H1 (cell line): ENCODE results near the gene MAN2A1. TPM values are rescaled to one million over a fixed set of nuclear protein-coding genes. Genes with fewer than 3 reads are reported as not detected.

ENCODE experiments used
- CTCF ChIA-PET: fragments of 300-600 bp; sonication (Branson Sonifier 250); formaldehyde crosslinking; loops from one replicate; lab custom pipeline; 2021; ENCODE audit not compliant: partially characterized antibody; lab: Charles Lee
- POLR2A ChIA-PET: fragments of 300-600 bp; sonication (Branson Sonifier 250); formaldehyde crosslinking; loops from one replicate; lab custom pipeline; 2021; ENCODE audit warnings: inconsistent platforms; ENCODE audit not compliant: partially characterized antibody; lab: Charles Lee
- DNase-seq, 2 experiments: peaks; one replicate each; pipeline versions ENCODE4 v3.0.0 to v3.0.0-alpha.2; 2010 to 2022; ENCODE audit warnings: low spot score in 2 of 2, low read depth in 1 of 2, mixed read lengths in 1 of 2
- FAIRE-seq: peaks from 2 replicates; lab custom pipeline; 2011; peaks lifted over from hg19 to GRCh38; lab: Jason Lieb, UNC
- H2AFZ ChIP-seq: 2 replicates; pipeline ENCODE4 v1.8.1; 2012; ENCODE audit warnings: low read length, inconsistent platforms
- H2AK5ac ChIP-seq: 2 replicates; pipeline ENCODE4 v1.6.1; 2013; ENCODE audit warnings: low read depth, low read length
- H2BK120ac ChIP-seq: replicated peaks from 2 replicates; pipeline ENCODE3; 2013; ENCODE audit warnings: low read depth, low read length, inconsistent platforms
- H2BK12ac ChIP-seq: 2 replicates; pipeline ENCODE4 v1.6.1; 2013; ENCODE audit warnings: low read depth, low read length
- H2BK15ac ChIP-seq: 2 replicates; pipeline ENCODE4 v1.6.1; 2013; ENCODE audit warnings: low read length
- H2BK20ac ChIP-seq: 2 replicates; pipeline ENCODE4 v1.6.1; 2013; ENCODE audit warnings: low read length
- H2BK5ac ChIP-seq: 2 replicates; pipeline ENCODE4 v1.6.1; 2013; ENCODE audit warnings: low read depth, low read length
- H3K14ac ChIP-seq: 2 replicates; pipeline ENCODE4 v1.6.1; 2013; ENCODE audit warnings: inconsistent platforms; ENCODE audit not compliant: insufficient read length
- H3K18ac ChIP-seq: 2 replicates; pipeline ENCODE4 v1.6.1; 2013; ENCODE audit warnings: low read length; ENCODE audit errors: extremely low read depth
- H3K23ac ChIP-seq: 2 replicates; pipeline ENCODE4 v1.6.1; 2013; ENCODE audit warnings: inconsistent platforms; ENCODE audit not compliant: insufficient read length
- H3K23me2 ChIP-seq: 2 replicates; pipeline ENCODE4 v1.6.1; 2013; ENCODE audit warnings: low read depth, low read length
- H3K27ac ChIP-seq: 2 replicates; pipeline ENCODE4 v1.6.1; 2011; ENCODE audit warnings: low read depth, low read length, inconsistent platforms
- H3K27me3 ChIP-seq, 4 experiments: replicated peaks in 1 of 4; 1 replicate in 1 of 4; 2 replicates in 3 of 4; pipeline versions ENCODE4 v1.6.1 to v1.8.1; 2011 to 2013; ENCODE audit warnings: low read length in 3 of 4, mild to moderate bottlenecking in 3 of 4, inconsistent platforms in 2 of 4, mixed read lengths in 2 of 4, moderate library complexity in 1 of 4; ENCODE audit not compliant: control insufficient read depth in 3 of 4, insufficient read depth in 3 of 4; ENCODE audit errors: extremely low read depth in 1 of 4
- H3K36me3 ChIP-seq, 4 experiments: 2 replicates each; pipeline versions ENCODE4 v1.6.1 to v1.8.1; 2011 to 2013; ENCODE audit warnings: mild to moderate bottlenecking in 4 of 4, low read length in 3 of 4, moderate library complexity in 2 of 4, control low read depth in 1 of 4, inconsistent platforms in 1 of 4; ENCODE audit not compliant: insufficient read depth in 4 of 4, control insufficient read depth in 2 of 4
- H3K4ac ChIP-seq: replicated peaks from 2 replicates; pipeline ENCODE3; 2013; ENCODE audit warnings: low read length, low read depth, mixed read lengths, inconsistent platforms; ENCODE audit not compliant: insufficient read length
- H3K4me1 ChIP-seq, 4 experiments: replicated peaks in 1 of 4; 1 replicate in 1 of 4; 2 replicates in 3 of 4; pipeline versions ENCODE4 v1.6.1 to v1.8.1; 2011 to 2013; ENCODE audit warnings: low read length in 3 of 4, inconsistent platforms in 2 of 4, mixed read lengths in 1 of 4; ENCODE audit not compliant: insufficient read depth in 4 of 4, control insufficient read depth in 3 of 4
- H3K4me2 ChIP-seq, 2 experiments: 2 replicates each; pipeline versions ENCODE4 v1.6.1 to v1.8.1; 2011 to 2013; ENCODE audit warnings: low read depth in 2 of 2, low read length in 2 of 2, control low read depth in 1 of 2, inconsistent platforms in 1 of 2, mild to moderate bottlenecking in 1 of 2; ENCODE audit not compliant: insufficient read depth in 1 of 2
- H3K4me3 ChIP-seq, 4 experiments: fragments of 200-600, 300-600 bp in 1 of 4; sonication (generic), shearing (Covaris generic), sonication (Bioruptor Twin) in 1 of 4; 2 replicates each; pipeline versions ENCODE4 v1.5.1 to v1.8.1; 2011 to 2016; ENCODE audit warnings: low read length in 4 of 4, low read depth in 3 of 4, control low read depth in 2 of 4, inconsistent platforms in 2 of 4, mild to moderate bottlenecking in 2 of 4, mixed read lengths in 1 of 4, moderate library complexity in 1 of 4; ENCODE audit not compliant: insufficient read depth in 2 of 4; ENCODE audit errors: extremely low read depth in 1 of 4
- H3K56ac ChIP-seq: replicated peaks from 2 replicates; pipeline ENCODE3; 2013; ENCODE audit warnings: low read depth, mild to moderate bottlenecking, mixed read lengths, low read length, inconsistent platforms; ENCODE audit not compliant: insufficient read length
- H3K79me1 ChIP-seq: 2 replicates; pipeline ENCODE4 v1.6.1; 2013; ENCODE audit warnings: low read depth, low read length, control low read depth
- H3K79me2 ChIP-seq, 2 experiments: 2 replicates each; pipeline versions ENCODE4 v1.6.1 to v1.8.1; 2012 to 2013; ENCODE audit warnings: low read length in 2 of 2, mild to moderate bottlenecking in 2 of 2, inconsistent platforms in 1 of 2; ENCODE audit not compliant: insufficient read depth in 2 of 2, control insufficient read depth in 1 of 2
- H3K9ac ChIP-seq, 4 experiments: replicated peaks in 1 of 4; 1 replicate in 1 of 4; 2 replicates in 3 of 4; pipeline versions ENCODE4 v1.6.1 to v1.8.1; 2011 to 2013; ENCODE audit warnings: low read depth in 3 of 4, low read length in 3 of 4, control low read depth in 2 of 4, mild to moderate bottlenecking in 2 of 4, moderate library complexity in 2 of 4, inconsistent platforms in 1 of 4; ENCODE audit errors: extremely low read depth in 1 of 4
- H3K9me3 ChIP-seq, 2 experiments: 2 replicates each; pipeline versions ENCODE4 v1.6.1 to v1.8.1; 2012 to 2013; ENCODE audit warnings: mild to moderate bottlenecking in 2 of 2, moderate library complexity in 2 of 2, control low read depth in 1 of 2, inconsistent platforms in 1 of 2, low read depth in 1 of 2, low read length in 1 of 2, mixed read lengths in 1 of 2; ENCODE audit not compliant: insufficient read depth in 2 of 2
- H4K20me1 ChIP-seq, 2 experiments: replicated peaks in 1 of 2; 2 replicates each; pipeline versions ENCODE3 to v1.8.1; 2011 to 2013; ENCODE audit warnings: inconsistent platforms in 2 of 2, low read length in 2 of 2, mild to moderate bottlenecking in 1 of 2; ENCODE audit not compliant: insufficient read depth in 2 of 2, control insufficient read depth in 1 of 2
- H4K5ac ChIP-seq: 2 replicates; pipeline ENCODE4 v1.6.1; 2013; ENCODE audit warnings: low read length, low read depth, mixed read lengths, inconsistent platforms; ENCODE audit not compliant: insufficient read length
- H4K8ac ChIP-seq: 2 replicates; pipeline ENCODE4 v1.8.0; 2013; ENCODE audit warnings: mild to moderate bottlenecking, moderate library complexity, low read length, inconsistent platforms; ENCODE audit not compliant: insufficient read depth; ENCODE audit errors: extremely low read depth
- H4K91ac ChIP-seq: replicated peaks from 2 replicates; pipeline ENCODE3; 2013; ENCODE audit warnings: low read length, mixed read lengths, inconsistent platforms; ENCODE audit not compliant: insufficient read length
- BCL11A ChIP-seq, 2 experiments: IDR thresholded peaks; one replicate each; pipeline ENCODE4 v1.6.1; 2011; ENCODE audit warnings: low read depth in 2 of 2, low read length in 2 of 2, mild to moderate bottlenecking in 2 of 2
- CHD2 ChIP-seq: IDR thresholded peaks from 2 replicates; pipeline ENCODE4 v1.6.1; 2012; ENCODE audit warnings: low read length, improper control_type of control experiment
- EP300 ChIP-seq, 2 experiments: IDR thresholded peaks; 1 replicate in 1 of 2; 2 replicates in 1 of 2; pipeline ENCODE4 v1.6.1; 2011 to 2012; ENCODE audit warnings: low read depth in 2 of 2, low read length in 2 of 2, mild to moderate bottlenecking in 2 of 2, borderline replicate concordance in 1 of 2, inconsistent platforms in 1 of 2, moderate library complexity in 1 of 2
- JUN ChIP-seq: IDR thresholded peaks from 2 replicates; pipeline ENCODE4 v1.6.1; 2011; ENCODE audit warnings: low read depth, mild to moderate bottlenecking, improper control_type of control experiment, low read length
- NRF1 ChIP-seq: IDR thresholded peaks from 2 replicates; pipeline ENCODE4 v1.6.1; 2011; ENCODE audit warnings: mild to moderate bottlenecking, low read depth, low read length, improper control_type of control experiment
- TAF1 ChIP-seq: IDR thresholded peaks from 2 replicates; pipeline ENCODE4 v1.6.1; 2011; ENCODE audit warnings: mild to moderate bottlenecking, low read depth, low read length
- TCF12 ChIP-seq: IDR thresholded peaks from 2 replicates; pipeline ENCODE4 v1.6.1; 2011; ENCODE audit warnings: low read depth, mild to moderate bottlenecking, low read length
- TEAD4 ChIP-seq: IDR thresholded peaks from 2 replicates; pipeline ENCODE4 v1.6.1; 2012; ENCODE audit warnings: low read depth, low read length, inconsistent platforms, mixed read lengths
- ZNF274 ChIP-seq: IDR thresholded peaks from 2 replicates; pipeline ENCODE4 v1.7.0; 2012; ENCODE audit warnings: low read length, borderline replicate concordance; ENCODE audit errors: extremely low read depth
- WGBS, 2 experiments: shearing (Covaris generic) in 1 of 2; methylation state at CpG; one replicate each; pipeline versions ENCODE4 v1.1.6 to v1.1.7; 2013 to 2015; ENCODE audit warnings: low lambda C conversion rate in 2 of 2, mixed read lengths in 2 of 2, inconsistent platforms in 1 of 2, low coverage in 1 of 2, missing lambda C conversion rate in 1 of 2; ENCODE audit not compliant: insufficient replicate concordance in 2 of 2, insufficient coverage in 1 of 2, insufficient read length in 1 of 2; ENCODE audit errors: extremely low coverage in 1 of 2, missing lambda C conversion rate in 1 of 2; 5-methylcytosine and 5-hydroxymethylcytosine counted together
- polyA plus RNA-seq, 7 experiments: library from polyadenylated mRNA; depleted of rRNA in 3 of 7; stranded (reverse) in 5 of 7; unstranded in 2 of 7; fragments of >200 nt in 5 of 7; fragments of 200-250 nt in 2 of 7; gene quantifications; 1 replicate in 5 of 7; 2 replicates in 1 of 7; 4 replicates in 1 of 7; pipeline versions ENCODE4 v1.2.1 to v1.2.3, GENCODE V29; 2011 to 2013; ENCODE audit warnings: missing spikeins in 2 of 7, mixed read lengths in 2 of 7
- total RNA-seq: library from RNA; stranded (reverse); fragmentation: NEBNext Ultra II Directional; extraction: Animal tissue kit (Norgen Biotek cat#: 25700); gene quantifications from 2 replicates; pipeline ENCODE4 v1.2.1, GENCODE V29; 2021
- TF ChIP-seq, protein P1 (sequence below), 3 experiments: IDR thresholded peaks; 1 replicate in 2 of 3; 2 replicates in 1 of 3; pipeline versions ENCODE4 v1.5.1 to v1.6.1; 2011; ENCODE audit warnings: low read length in 3 of 3, mild to moderate bottlenecking in 3 of 3, inconsistent platforms in 2 of 3, low read depth in 1 of 3, moderate library complexity in 1 of 3; ENCODE audit not compliant: insufficient read depth in 1 of 3; ENCODE audit errors: control extremely low read depth in 1 of 3
- TF ChIP-seq, protein P2 (sequence below): IDR thresholded peaks from 2 replicates; pipeline ENCODE4 v1.6.1; 2012; ENCODE audit warnings: inconsistent platforms

The MAN2A1 gene
- total and polyA plus RNA-seq, 2 of the 8 experiments (the other 6 are each of a cell fraction or from before 2014, with no cell fraction given) = 29.1 to 102 TPM

- no peak overlapping the region for H2BK120ac ChIP-seq
- CTCF ChIA-PET = interaction anchor here (0.9 to 1.3 kb wide), 2 partner anchors 10 to 12 kb away, joined by 3 to 5 read pairs; no protein-coding TSS in a partner anchor
- H3K18ac ChIP-seq = no peak overlapping the region
- H4K5ac ChIP-seq = no peak overlapping the region
- POLR2A ChIA-PET = interaction anchor here (0.7 to 1.5 kb wide), 3 partner anchors 8 to 271 kb away, joined by 3 to 5 read pairs (median 5); no protein-coding TSS in a partner anchor
- H3K9ac ChIP-seq = no peak overlapping the region
- H3K36me3 ChIP-seq = no peaks in the 10 kb centered on the region; a peak in 1 of 8 replicates
- DNase-seq (no peak), FAIRE-seq (no peak)
- H3K4ac ChIP-seq = no peak overlapping the region
- peaks cover 4% of the 10 kb centered on the region; the same call in 1 of the 2 replicates for H3K79me1 ChIP-seq
- no peak overlapping the region for H3K23ac ChIP-seq
- H2BK12ac ChIP-seq = no peak overlapping the region
- H2AK5ac ChIP-seq = no peak overlapping the region
- 86% methylated on average over 2 of the region's 2 CpGs; no CpG with 5 or more reads in 1 of the 2 experiments for WGBS, 2 experiments
- no peak overlapping the region for H3K4me3 ChIP-seq
- H3K79me2 ChIP-seq = peaks cover 22 to 100% of the 10 kb centered on the region in 2 experiments; a peak in 3 of 4 replicates
- no peak overlapping the region for H2BK5ac ChIP-seq
- H3K4me2 ChIP-seq = no peak overlapping the region
- no peak overlapping the region for H2BK20ac ChIP-seq
- peaks cover 9 to 16% of the 10 kb centered on the region in 2 experiments for H4K20me1 ChIP-seq
- no peak overlapping the region for H3K27ac ChIP-seq
- no peak overlapping the region for H3K56ac ChIP-seq
- H3K9me3 ChIP-seq = no peaks in the 10 kb centered on the region
- no peak overlapping the region for H3K14ac ChIP-seq
- H3K4me1 ChIP-seq = peaks cover 8 to 21% (median 16%) of the 10 kb centered on the region in 4 experiments; a peak in 6 of 7 replicates
- H2BK15ac ChIP-seq = no peak overlapping the region
- H3K27me3 ChIP-seq = no peaks in the 10 kb centered on the region
- H4K8ac ChIP-seq = no peak overlapping the region
- no peak overlapping the region for H2AFZ ChIP-seq
- no peaks in the 10 kb centered on the region for H3K23me2 ChIP-seq
- H4K91ac ChIP-seq = no peak overlapping the region
- TF ChIP-seq TCF12 (no peak), NRF1 (no peak), EP300 (IDR thresholded peaks at IDR 0.05; ENCODE audit: borderline replicate concordance in 1 of 2, low read depth in 2 of 2, low read length in 2 of 2) (no peak), TAF1 (no peak), BCL11A (IDR thresholded peaks at IDR 0.05; ENCODE audit: low read depth in 2 of 2, low read length in 2 of 2) (no peak), CHD2 (no peak), ZNF274 (no peak), TEAD4 (no peak), JUN (no peak)
- TF ChIP-seq, protein P1, sequence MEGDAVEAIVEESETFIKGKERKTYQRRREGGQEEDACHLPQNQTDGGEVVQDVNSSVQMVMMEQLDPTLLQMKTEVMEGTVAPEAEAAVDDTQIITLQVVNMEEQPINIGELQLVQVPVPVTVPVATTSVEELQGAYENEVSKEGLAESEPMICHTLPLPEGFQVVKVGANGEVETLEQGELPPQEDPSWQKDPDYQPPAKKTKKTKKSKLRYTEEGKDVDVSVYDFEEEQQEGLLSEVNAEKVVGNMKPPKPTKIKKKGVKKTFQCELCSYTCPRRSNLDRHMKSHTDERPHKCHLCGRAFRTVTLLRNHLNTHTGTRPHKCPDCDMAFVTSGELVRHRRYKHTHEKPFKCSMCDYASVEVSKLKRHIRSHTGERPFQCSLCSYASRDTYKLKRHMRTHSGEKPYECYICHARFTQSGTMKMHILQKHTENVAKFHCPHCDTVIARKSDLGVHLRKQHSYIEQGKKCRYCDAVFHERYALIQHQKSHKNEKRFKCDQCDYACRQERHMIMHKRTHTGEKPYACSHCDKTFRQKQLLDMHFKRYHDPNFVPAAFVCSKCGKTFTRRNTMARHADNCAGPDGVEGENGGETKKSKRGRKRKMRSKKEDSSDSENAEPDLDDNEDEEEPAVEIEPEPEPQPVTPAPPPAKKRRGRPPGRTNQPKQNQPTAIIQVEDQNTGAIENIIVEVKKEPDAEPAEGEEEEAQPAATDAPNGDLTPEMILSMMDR (IDR thresholded peaks at IDR 0.05; ENCODE audit: control extremely low read depth in 1 of 3, insufficient read depth in 1 of 3, low read depth in 1 of 3, low read length in 3 of 3) = no peak
- TF ChIP-seq, protein P2, sequence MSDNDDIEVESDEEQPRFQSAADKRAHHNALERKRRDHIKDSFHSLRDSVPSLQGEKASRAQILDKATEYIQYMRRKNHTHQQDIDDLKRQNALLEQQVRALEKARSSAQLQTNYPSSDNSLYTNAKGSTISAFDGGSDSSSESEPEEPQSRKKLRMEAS = no peak
Measured at GRCh38 chr5:109701792-109702191, 12.1 kb downstream of the MAN2A1 start.
